Measurements from ENCODE around the gene IGF1R. TPM values are rescaled to one million over a fixed set of nuclear protein-coding genes. Genes with fewer than 3 reads are reported as not detected.
A peak's percentile ranks its signal among the peaks of the same experiment; 100 is the strongest.

The IGF1R gene
- total RNA-seq, 1 donor from 2014 or later, result 23.5 TPM

DNA sequence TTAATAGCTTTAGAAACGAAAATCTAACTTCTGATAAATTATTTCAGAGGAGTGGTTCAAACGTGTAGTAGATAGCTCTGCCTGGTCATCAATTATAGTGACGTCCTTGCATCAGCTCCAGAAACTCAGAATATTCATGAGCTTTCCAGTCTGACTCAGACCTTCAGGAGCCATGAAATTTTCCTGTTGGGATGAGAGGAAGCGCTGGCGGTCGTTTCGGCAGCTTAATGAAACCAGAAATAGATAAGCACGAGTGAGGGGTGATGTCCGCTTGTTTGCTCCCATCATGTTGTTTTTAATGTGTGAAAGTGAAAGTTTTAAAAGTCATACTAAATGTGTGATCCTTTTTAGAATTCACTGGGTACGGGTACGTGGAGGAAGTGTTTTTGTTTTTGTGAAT lies 218.2 kb downstream of the IGF1R start:
- Histone ChIP-seq H3K9me3 (ENCODE audit: low read depth) (no peaks in the 10 kb centered on the region), H3K4me2 (peak overlapping the region; percentile 29), H3K9ac (no peak overlapping the region), H3K4me1 (peaks cover 13% of the 10 kb centered on the region), H3K36me3 (no peaks in the 10 kb centered on the region), H3K27me3 (no peaks in the 10 kb centered on the region), H3K79me2 (ENCODE audit: low read depth) (peaks cover 98% of the 10 kb centered on the region), H4K20me1 (ENCODE audit: low read depth) (peaks cover 37% of the 10 kb centered on the region), H3K27ac (peak overlapping the region; percentile 26), H3K4me3 (no peak overlapping the region), H2AFZ (replicated peaks) (no peak overlapping the region), H3F3A (ENCODE audit: low read depth) (no peaks in the 10 kb centered on the region)
- H3K27me3 Mint-ChIP-seq (ENCODE audit: insufficient read depth, low read depth), result peaks cover 2% of the 10 kb centered on the region
- peaks cover 23% of the 10 kb centered on the region for H3K4me1 Mint-ChIP-seq
- peaks cover 15% of the 10 kb centered on the region for H3K9me3 Mint-ChIP-seq
- no peak for TF ChIP-seq CTCF (IDR thresholded peaks at IDR 0.05)
- TF ChIP-seq EZH2phosphoT487 (IDR thresholded peaks at IDR 0.05), result no peak
- TF ChIP-seq EZH2 (IDR thresholded peaks at IDR 0.05), result no peak
- H3K36me3 Mint-ChIP-seq, result peaks cover 16% of the 10 kb centered on the region
- peak overlapping the region; percentile 82 for H3K27ac Mint-ChIP-seq
- H3K4me3 Mint-ChIP-seq, result peak overlapping the region; percentile 44
- DNase-seq (ENCODE audit: low spot score), result no peak

GRCh38 chr15:98868564-98868963 lies 220.2 kb downstream of the IGF1R start:
- H3K4me2 ChIP-seq, result no peak overlapping the region
- peaks cover 25% of the 10 kb centered on the region for H3K4me1 ChIP-seq
- H3K27ac ChIP-seq, result no peak overlapping the region
- peaks cover 38% of the 10 kb centered on the region for H3K4me1 Mint-ChIP-seq
- peaks cover 2% of the 10 kb centered on the region for H3K27me3 Mint-ChIP-seq (ENCODE audit: insufficient read depth, low read depth)
- no peak overlapping the region for H3K27ac Mint-ChIP-seq
- TF ChIP-seq EZH2 (IDR thresholded peaks at IDR 0.05) (no peak), EZH2phosphoT487 (IDR thresholded peaks at IDR 0.05) (no peak), CTCF (IDR thresholded peaks at IDR 0.05) (no peak)
- H3F3A ChIP-seq (ENCODE audit: low read depth), result peaks cover 2% of the 10 kb centered on the region
- no peaks in the 10 kb centered on the region for H3K9me3 ChIP-seq (ENCODE audit: low read depth)
- H4K20me1 ChIP-seq (ENCODE audit: low read depth), result peaks cover 31% of the 10 kb centered on the region
- peaks cover 15% of the 10 kb centered on the region for H3K9me3 Mint-ChIP-seq
- no peaks in the 10 kb centered on the region for H3K27me3 ChIP-seq
- no peak overlapping the region for H3K4me3 Mint-ChIP-seq
- no peak overlapping the region for H3K4me3 ChIP-seq
- H2AFZ ChIP-seq (replicated peaks), result no peak overlapping the region
- no peaks in the 10 kb centered on the region for H3K36me3 ChIP-seq
- H3K9ac ChIP-seq, result no peak overlapping the region
- H3K79me2 ChIP-seq (ENCODE audit: low read depth), result peaks cover 98% of the 10 kb centered on the region
- H3K36me3 Mint-ChIP-seq, result peaks cover 16% of the 10 kb centered on the region
- no peak for DNase-seq (ENCODE audit: low spot score)

DNA sequence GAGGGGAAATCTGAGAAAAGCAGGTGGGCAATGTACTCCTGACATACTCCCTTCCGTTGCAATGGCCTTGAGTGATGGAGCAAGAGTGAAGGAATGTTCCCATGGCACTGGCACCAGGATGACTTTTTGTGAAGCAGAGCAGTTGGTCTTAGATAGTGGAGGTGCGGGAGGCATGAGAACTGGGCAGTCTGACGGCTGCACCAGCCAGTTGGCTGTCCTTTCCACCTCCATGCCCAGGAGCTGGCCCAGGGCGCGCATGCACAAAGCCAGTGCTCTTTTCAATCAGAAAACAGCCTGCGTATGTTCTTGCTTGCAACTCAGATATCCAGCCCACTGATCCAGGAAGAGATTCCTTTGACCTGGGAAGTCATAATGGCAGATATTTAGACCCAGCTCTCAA lies 222.4 kb downstream of the IGF1R start:
- H3K27ac ChIP-seq, result no peak overlapping the region
- H2AFZ ChIP-seq (replicated peaks), result no peak overlapping the region
- Mint-ChIP-seq H3K27me3 (ENCODE audit: insufficient read depth, low read depth) (no peaks in the 10 kb centered on the region), H3K36me3 (peaks cover 16% of the 10 kb centered on the region), H3K4me3 (no peak overlapping the region), H3K9me3 (peaks cover 12% of the 10 kb centered on the region), H3K27ac (no peak overlapping the region), H3K4me1 (peaks cover 58% of the 10 kb centered on the region)
- H3K27me3 ChIP-seq, result no peaks in the 10 kb centered on the region
- no peaks in the 10 kb centered on the region for H3K9me3 ChIP-seq (ENCODE audit: low read depth)
- DNase-seq (ENCODE audit: low spot score), result no peak
- H4K20me1 ChIP-seq (ENCODE audit: low read depth), result peaks cover 48% of the 10 kb centered on the region
- no peak overlapping the region for H3K4me2 ChIP-seq
- no peaks in the 10 kb centered on the region for H3K36me3 ChIP-seq
- no peak for TF ChIP-seq EZH2phosphoT487 (IDR thresholded peaks at IDR 0.05)
- no peak for TF ChIP-seq CTCF (IDR thresholded peaks at IDR 0.05)
- no peak for TF ChIP-seq EZH2 (IDR thresholded peaks at IDR 0.05)
- H3K79me2 ChIP-seq (ENCODE audit: low read depth), result peaks cover 98% of the 10 kb centered on the region
- peaks cover 46% of the 10 kb centered on the region for H3K4me1 ChIP-seq
- no peak overlapping the region for H3K9ac ChIP-seq
- H3F3A ChIP-seq (ENCODE audit: low read depth), result peaks cover 16% of the 10 kb centered on the region
- no peak overlapping the region for H3K4me3 ChIP-seq

Measured in neural progenitor cell (in vitro differentiated cells).